Measurements from ENCODE around the gene TPP1.

TPP1 gene

GRCh38 chr11:6627762-6628241 lies 8.6 kb upstream of the TPP1 start:
- DNase-seq, result peak in 1 of 5 experiments; percentile 63

- no peak for DNase-seq
Measured at GRCh38 chr11:6626971-6627761, 7.9 kb upstream of the TPP1 start.

DNA sequence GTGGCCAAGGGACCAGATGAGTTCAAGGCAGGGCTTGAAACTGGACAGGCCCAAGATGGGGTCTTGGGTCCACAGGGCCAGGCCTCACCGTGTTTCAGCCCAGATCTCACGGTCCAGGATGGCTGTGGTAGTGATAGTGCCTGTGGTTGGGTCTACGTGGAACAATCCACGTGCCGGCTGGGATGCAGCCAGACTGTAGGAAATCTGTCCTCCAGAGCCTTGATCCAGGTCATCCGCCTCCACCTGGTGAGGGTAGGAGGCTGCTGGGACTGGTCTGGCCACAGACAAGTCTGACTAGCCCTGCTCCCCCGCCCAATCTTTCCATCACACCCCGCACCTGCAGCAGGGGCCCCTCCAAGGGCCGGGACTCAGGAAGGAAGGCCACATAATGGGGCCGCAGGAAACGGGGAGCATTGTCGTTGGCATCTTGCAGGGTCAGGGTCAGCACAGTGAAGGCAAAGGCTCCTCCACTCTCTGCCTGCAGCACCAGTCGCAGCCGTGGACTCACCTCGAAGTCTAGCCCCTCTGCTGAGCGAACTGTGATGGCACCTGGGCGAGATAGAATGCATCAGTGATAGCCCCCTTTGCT lies 6.7 kb upstream of the TPP1 start:
- no peak for DNase-seq

DNA sequence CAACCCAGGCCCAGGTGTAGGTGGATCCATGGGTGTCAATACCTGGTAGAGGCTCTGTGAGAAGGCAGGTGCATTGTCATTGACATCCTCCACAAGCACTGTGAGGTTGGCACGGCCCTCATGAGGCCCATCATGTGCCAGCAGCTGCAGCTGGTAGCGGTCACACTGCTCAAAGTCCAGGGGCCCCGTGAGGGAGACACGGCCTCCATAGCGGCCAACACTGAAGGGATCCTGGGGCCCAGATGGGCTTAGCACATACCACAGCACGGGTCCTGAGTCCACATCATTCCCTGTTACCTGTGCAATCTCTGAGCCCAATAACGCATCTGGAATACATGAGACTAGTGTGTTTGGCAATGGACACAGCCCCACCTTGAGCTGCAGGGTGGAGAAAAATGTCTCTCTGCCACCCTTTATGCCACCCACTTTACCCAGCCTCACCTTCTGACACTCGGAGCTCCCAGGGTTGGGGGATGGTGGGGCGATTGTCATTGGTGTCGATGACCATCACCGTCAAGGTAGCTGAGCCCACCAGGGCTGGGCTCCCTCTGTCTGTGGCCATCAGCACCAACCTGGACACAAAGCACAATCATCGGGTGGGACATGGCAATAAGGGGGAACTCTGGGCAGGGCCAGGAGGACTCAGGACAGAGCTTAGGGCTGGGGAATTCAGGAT lies 6.1 kb upstream of the TPP1 start:
- no peak for DNase-seq

- DNase-seq, result no peak
Measured at GRCh38 chr11:6623391-6624363, 4.5 kb upstream of the TPP1 start.

- DNase-seq, result no peak
Measured at GRCh38 chr11:6622261-6623171, 3.3 kb upstream of the TPP1 start.

- no peak for DNase-seq
Measured at GRCh38 chr11:6621711-6622211, 2.5 kb upstream of the TPP1 start.

DNA sequence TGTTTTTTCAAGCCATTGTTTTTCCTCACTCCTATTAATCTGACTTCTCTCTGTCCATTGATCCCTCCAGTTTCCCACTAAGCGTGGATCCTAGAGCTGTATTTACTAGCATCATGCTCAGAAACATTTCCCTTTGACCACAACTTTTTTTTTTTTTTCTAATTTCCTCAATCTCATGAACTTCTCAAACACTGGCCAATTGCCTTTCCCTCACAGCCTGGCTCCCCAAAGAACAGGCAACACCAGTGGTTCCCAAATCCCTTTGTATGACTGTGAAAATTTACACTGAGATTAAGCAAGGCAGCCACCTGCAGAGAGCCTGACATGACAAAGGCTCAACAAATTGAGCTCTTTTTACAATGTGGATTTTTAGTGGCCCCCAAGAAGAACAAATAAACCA lies 1.4 kb upstream of the TPP1 start:
- DNase-seq, result no peak

DNA sequence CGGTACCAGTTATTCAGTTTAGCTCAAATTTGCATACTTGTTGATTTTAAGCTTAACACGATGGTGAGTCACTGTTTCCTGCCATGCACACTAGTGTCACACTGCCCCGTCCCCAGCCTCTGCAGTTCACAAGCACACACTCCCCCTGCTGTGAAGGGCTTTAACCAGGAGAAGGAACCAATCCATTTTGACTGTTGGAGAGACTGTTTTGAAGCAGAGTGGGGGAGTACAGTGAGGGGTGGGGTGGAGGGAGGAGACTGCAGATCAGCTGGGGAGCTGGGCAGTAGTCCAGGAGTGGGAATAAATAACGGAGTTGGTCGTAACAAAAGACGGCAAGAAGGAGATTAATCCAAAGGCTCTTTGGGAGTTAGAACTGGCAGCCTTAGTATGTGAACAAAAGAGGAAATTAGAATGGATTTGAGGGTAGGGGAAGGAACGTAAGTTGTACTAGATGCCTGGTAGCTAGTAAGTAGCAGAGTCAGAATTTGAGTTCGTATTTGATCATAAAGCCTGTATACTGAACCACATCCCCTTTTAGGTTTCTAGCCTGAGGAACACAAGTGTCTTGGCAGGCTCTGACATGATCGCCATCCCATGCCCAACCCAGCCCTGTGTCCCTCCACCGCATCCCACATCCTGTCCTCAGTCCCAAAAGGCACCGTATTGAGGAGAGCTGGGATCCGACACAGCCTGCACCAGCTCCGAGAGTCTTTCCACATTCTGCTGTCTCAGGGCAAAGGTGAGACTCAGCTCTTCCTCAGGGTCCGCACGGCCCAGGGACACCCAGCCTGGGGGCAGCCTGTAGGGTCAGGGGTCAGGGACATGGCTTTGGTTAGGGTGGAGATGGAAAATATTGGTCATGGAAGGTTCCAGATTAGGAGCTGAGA lies 862 bp downstream of the TPP1 start:
- DNase-seq, result peak in 4 of 5 experiments; percentile 35 to 81 (median 47)

DNA sequence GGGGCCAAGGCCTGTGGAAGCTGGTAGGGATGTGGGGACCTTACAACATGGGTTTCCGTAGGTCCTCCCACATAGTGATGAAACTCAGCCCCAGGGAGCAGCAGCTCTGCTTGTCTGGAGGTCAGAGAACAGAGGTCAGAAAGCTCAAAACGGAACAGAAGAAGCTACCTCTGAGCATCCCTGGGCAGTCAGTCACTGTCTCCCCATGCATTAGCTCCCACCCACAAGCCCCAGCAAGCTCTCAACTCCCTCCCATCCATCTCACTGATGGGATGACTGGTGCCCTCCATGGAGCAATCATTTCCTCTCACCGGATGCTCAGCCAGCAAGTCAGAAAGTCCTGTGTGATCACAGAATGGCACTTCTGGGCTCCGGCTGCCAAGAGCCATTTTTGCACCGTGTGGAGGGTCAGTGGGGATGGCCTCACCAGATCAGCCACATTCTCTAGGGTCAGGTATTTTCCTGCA lies 1.9 kb downstream of the TPP1 start:
- no peak for DNase-seq

- no peak for DNase-seq
Measured at GRCh38 chr11:6616596-6617250, 2.5 kb downstream of the TPP1 start.

DNA sequence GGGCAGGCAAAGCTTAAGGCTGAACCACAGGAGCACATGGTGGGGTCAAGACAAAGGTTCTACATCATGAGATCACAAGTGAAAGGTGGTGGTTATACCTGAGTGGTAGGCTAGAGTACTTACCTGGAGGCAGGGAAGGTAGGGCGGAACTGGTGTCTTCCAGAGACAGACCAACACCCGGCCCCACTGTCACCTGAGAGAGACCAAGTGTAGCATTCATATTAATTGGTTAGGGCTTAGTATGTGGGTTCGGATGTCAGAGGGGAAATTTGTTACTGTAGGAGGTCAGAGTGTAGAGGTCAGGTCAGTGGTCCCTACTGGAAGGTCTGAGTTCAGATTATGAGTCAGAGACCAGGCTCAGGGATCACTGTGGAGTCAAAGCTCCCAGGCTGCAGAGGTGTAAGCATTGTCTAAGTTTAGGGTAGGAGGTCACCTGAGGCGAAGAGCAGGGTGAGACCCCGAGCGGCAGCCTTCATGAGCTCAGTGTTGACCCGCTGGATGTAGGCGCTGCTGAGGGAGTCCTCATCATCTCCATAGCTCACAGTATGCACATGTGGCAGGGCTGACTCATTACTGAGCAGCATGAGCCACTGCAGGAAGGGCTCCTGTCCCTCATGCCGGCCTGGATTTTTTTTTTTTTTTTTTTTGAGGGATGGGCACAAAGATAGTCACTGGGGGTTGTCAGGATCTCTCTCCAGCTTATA lies 3.2 kb downstream of the TPP1 start:
- DNase-seq, result no peak

DNA sequence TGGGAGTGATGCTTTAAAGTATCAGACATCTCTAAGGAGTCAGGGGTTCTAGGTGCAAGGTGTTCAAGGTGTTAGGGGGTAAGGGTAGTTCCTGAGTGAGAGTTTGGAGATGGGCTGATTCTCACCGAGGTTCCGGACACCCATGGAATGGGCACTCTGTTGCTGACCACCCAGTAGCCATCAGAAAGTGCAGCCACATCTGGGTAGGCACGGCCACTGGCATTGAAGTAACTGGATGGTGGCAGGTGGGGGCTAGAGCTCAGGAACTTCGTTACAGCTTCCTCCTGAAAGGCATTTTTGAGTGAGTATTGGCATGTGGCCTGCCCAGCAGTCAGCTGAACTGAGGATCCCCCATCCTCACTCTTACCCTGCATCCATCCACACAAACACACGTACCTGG lies 4.2 kb downstream of the TPP1 start:
- no peak for DNase-seq

DNA sequence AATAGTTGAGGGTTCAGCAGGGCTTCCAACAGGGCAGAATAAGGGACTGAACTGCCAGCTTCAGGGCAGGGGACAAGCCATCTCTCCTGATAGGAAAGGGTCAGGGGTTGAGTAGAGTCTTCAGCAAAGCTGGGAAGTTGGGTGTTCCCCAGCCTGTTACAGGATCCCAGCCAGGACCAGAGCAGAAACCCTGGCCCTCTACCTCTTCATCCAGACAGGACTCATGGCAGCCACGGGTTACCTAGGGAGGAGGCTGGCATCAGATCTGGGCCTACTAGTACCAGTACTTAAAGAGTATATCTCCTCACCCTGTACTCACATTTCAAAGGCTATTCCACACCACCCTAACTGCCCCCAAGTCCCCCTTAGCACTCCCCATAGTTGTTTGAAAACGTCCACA lies 4.8 kb downstream of the TPP1 start:
- no peak for DNase-seq

- no peak for DNase-seq
Measured at GRCh38 chr11:6613496-6613895, 5.7 kb downstream of the TPP1 start.

DNA sequence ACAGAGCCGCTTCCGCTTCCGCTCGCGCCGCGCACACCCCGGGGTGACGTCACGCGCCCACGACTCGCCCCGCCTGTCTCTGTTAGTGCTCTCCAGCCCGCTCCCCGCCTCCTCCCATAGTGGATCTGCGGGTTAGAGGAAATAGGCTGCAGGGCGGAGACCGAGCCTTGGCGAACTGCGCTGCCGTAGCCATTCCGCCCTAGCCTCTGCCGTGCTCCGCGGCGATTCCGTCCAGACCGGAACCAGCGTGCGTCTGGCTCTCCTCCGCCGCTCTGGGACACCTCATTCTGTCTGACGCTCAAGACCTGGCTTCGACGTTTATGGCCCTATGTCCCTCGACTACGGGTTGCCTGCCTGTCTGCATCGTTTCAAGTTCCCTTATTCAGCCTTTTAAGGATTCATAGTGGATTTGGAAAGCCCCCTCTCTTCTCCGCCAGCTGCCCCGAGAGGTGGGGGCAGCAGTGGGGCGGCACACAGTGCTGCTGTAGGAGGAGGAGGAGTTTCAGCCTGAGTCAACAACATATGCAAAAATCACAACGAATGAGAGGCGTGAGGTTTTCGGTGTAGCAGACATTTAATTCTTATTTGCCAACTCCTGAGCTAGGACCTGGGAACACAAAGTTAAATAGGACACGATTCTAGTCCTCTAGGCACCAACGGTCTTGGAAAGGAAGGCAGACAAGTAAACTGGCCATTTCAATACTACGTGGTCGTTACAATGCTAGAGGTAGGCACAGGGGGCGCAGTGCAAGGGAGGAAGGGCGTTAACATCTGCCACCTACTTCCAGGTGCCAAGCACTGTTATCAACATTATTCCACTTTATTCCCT lies 6.8 kb downstream of the TPP1 start, which contains the start of gene TAF10:
Gene TAF10, minus strand, starts transcription at position 4 of the 829 bp plus-strand sequence. CDS start 27 bp downstream, outside the sequence.
- peak; percentile 89 to 97 (median 95) for DNase-seq

GRCh38 chr11:6611963-6612212 lies 7.3 kb downstream of the TPP1 start:
- DNase-seq, result peak in 1 of 5 experiments; percentile 38
